GM23338 (cell line): Measurements from ENCODE around the gene AGAP1.

Experiments
- CREB1 ChIP-seq: fragments of 250-450 bp; sonication (Bioruptor Pico); IDR thresholded peaks from 2 replicates; pipeline ENCODE4 v1.5.0; 2020; ENCODE audit warnings: low read depth, mild to moderate bottlenecking, moderate library complexity
- CTCF ChIP-seq, 2 experiments: fragments of 200-600 bp in 1 of 2; sonication (generic) in 1 of 2; conservative IDR thresholded peaks; 2 replicates each; pipeline versions ENCODE4 v1.5.1 to v1.6.1; 2016 to 2017; ENCODE audit warnings: antibody characterized with exemption in 2 of 2, low read depth in 2 of 2, mild to moderate bottlenecking in 2 of 2, moderate library complexity in 1 of 2
- POLR2AphosphoS5 ChIP-seq: IDR thresholded peaks from 2 replicates; pipeline ENCODE4 v1.6.1; 2016; ENCODE audit warnings: antibody characterized with exemption, low read depth
- REST ChIP-seq: IDR thresholded peaks from one replicate; pipeline ENCODE4 v1.6.1; 2018; ENCODE audit warnings: antibody characterized with exemption; ENCODE audit not compliant: unreplicated experiment

- TF ChIP-seq CTCF (conservative IDR thresholded peaks at IDR 0.05; ENCODE audit: low read depth in 2 of 2) (no peak), CREB1 (CRISPR knock-in tag) (no peak), REST (no peak), POLR2AphosphoS5 (no peak)
Measured at GRCh38 chr2:235447210-235447609, 46.6 kb upstream of the AGAP1 start.
